HG03354 (cell line): ENCODE results near the gene GRID1.

Experiments used
- ATAC-seq: cut with Tn5 transposase; IDR thresholded peaks from one replicate; pipeline ENCODE4 v1.9.1; 2021; ENCODE audit warnings: mild to moderate bottlenecking; ENCODE audit not compliant: unreplicated experiment, poor library complexity, severe bottlenecking

Gene GRID1

GRCh38 chr10:86343761-86344160 lies 22.8 kb downstream of the GRID1 start:
- ATAC-seq: no peak

GRCh38 chr10:86342111-86342863 lies 24.3 kb downstream of the GRID1 start:
- ATAC-seq: no peak

GRCh38 chr10:86341361-86341811 lies 25.2 kb downstream of the GRID1 start:
- ATAC-seq: no peak

- ATAC-seq: no peak
Observed at GRCh38 chr10:86340991-86341260, 25.7 kb downstream of the GRID1 start.

- ATAC-seq: no peak
Observed at GRCh38 chr10:86340176-86340990, 26.2 kb downstream of the GRID1 start.

GRCh38 chr10:86339226-86339865 lies 27.2 kb downstream of the GRID1 start:
- ATAC-seq: no peak

- ATAC-seq: peak; percentile 47
Observed at GRCh38 chr10:86337121-86337601, 29.4 kb downstream of the GRID1 start.

- no peak for ATAC-seq
Observed at GRCh38 chr10:86336341-86336740, 30.3 kb downstream of the GRID1 start.

GRCh38 chr10:86335831-86336230 lies 30.8 kb downstream of the GRID1 start:
- ATAC-seq: no peak

- no peak for ATAC-seq
Observed at GRCh38 chr10:86335257-86335656, 31.3 kb downstream of the GRID1 start.

- no peak for ATAC-seq
Observed at GRCh38 chr10:86334488-86335085, 32.0 kb downstream of the GRID1 start.

- no peak for ATAC-seq
Observed at GRCh38 chr10:86333826-86334487, 32.6 kb downstream of the GRID1 start.

- ATAC-seq: no peak
Observed at GRCh38 chr10:86331861-86332260, 34.7 kb downstream of the GRID1 start.

- ATAC-seq: no peak
Observed at GRCh38 chr10:86330778-86331763, 35.5 kb downstream of the GRID1 start.

- ATAC-seq: no peak
Observed at GRCh38 chr10:86329896-86330680, 36.5 kb downstream of the GRID1 start.

GRCh38 chr10:86329093-86329710 lies 37.4 kb downstream of the GRID1 start:
- ATAC-seq: no peak

GRCh38 chr10:86327954-86328725 lies 38.5 kb downstream of the GRID1 start:
- no peak for ATAC-seq
